Panc1 (cell line): ENCODE data around the gene PALM2AKAP2. TPM values are rescaled to one million over a fixed set of nuclear protein-coding genes. Genes with fewer than 3 reads are reported as not detected.

Experiments
- ATAC-seq: fragments of 200-7000 bp; cut with Tn5 transposase; 2 replicates; pipeline ENCODE4 v1.9.1; 2020; ENCODE audit warnings: mild to moderate bottlenecking, moderate library complexity
- BruUV-seq: library from RNA; stranded (reverse); fragments of 400-500 nt; replicated peaks from 2 replicates; lab custom pipeline; 2021; lab: Mats Ljungman, UMichigan
- CTCF ChIA-PET: fragments of 300-600 bp; sonication (Branson Sonifier 250); formaldehyde crosslinking; loops from one replicate; lab custom pipeline; 2022; ENCODE audit warnings: antibody characterized with exemption; lab: Charles Lee
- POLR2A ChIA-PET: fragments of 300-600 bp; sonication (Branson Sonifier 250); formaldehyde crosslinking; loops from one replicate; lab custom pipeline; 2022; ENCODE audit warnings: antibody characterized with exemption; lab: Charles Lee
- DNase-seq: peaks from one replicate; pipeline ENCODE4 v3.0.0-alpha.2; 2010; ENCODE audit warnings: low read depth, low spot score
- H3K27ac ChIP-seq: 2 replicates; pipeline ENCODE4 v1.5.1; 2011; ENCODE audit warnings: mild to moderate bottlenecking, low read length, inconsistent platforms
- H3K27me3 ChIP-seq: fragments of 200-500 bp; sonication (Bioruptor generic); 2 replicates; pipeline ENCODE4 v1.6.0; 2014; ENCODE audit warnings: low read length, inconsistent platforms; ENCODE audit not compliant: control insufficient read depth, insufficient read depth
- H3K36me3 ChIP-seq: fragments of 200-500 bp; sonication (Bioruptor generic); 2 replicates; pipeline ENCODE4 v1.5.1; 2014; ENCODE audit warnings: inconsistent platforms, mild to moderate bottlenecking, low read length, moderate library complexity; ENCODE audit not compliant: control insufficient read depth, insufficient read depth
- H3K4me1 ChIP-seq: 2 replicates; pipeline ENCODE4 v1.5.1; 2011; ENCODE audit warnings: inconsistent platforms, mild to moderate bottlenecking, low read length, moderate library complexity; ENCODE audit not compliant: control insufficient read depth, insufficient read depth
- H3K4me3 ChIP-seq, 2 experiments: 2 replicates each; pipeline ENCODE4 v1.5.1; 2011 to 2012; ENCODE audit warnings: low read depth in 2 of 2, low read length in 2 of 2, mild to moderate bottlenecking in 2 of 2, inconsistent platforms in 1 of 2, moderate library complexity in 1 of 2
- H3K9me3 ChIP-seq: fragments of 200-500 bp; sonication (Bioruptor generic); 2 replicates; pipeline ENCODE4 v1.5.1; 2014; ENCODE audit warnings: low read depth, mild to moderate bottlenecking, inconsistent platforms, low read length, moderate library complexity; ENCODE audit not compliant: control insufficient read depth, insufficient read depth
- POLR2AphosphoS5 ChIP-seq: IDR thresholded peaks from 2 replicates; pipeline ENCODE4 v1.6.1; 2012; ENCODE audit warnings: mild to moderate bottlenecking, low read depth, low read length, moderate library complexity
- SIN3A ChIP-seq: IDR thresholded peaks from 2 replicates; pipeline ENCODE4 v1.6.1; 2012; ENCODE audit warnings: low read depth, mild to moderate bottlenecking, low read length, moderate library complexity, borderline replicate concordance; ENCODE audit not compliant: insufficient read depth
- TCF7L2 ChIP-seq: IDR thresholded peaks from 2 replicates; pipeline ENCODE4 v1.6.1; 2011; ENCODE audit warnings: mild to moderate bottlenecking, low read depth, low read length, inconsistent platforms
- in situ Hi-C: cut with HindIII; loops from 2 replicates; pipeline ENCODE4 v1.10.0; 2016; ENCODE audit warnings: low sequenced_read_pairs, low pct_unique_long_range_greater_than_20kb
- intact Hi-C: fragments of 100-400 bp; cut with micrococcal nuclease; formaldehyde crosslinking; loops from one replicate; pipeline ENCODE4 v1.10.0; 2022; ENCODE audit not compliant: unreplicated experiment
- total RNA-seq: library from RNA; stranded (reverse); gene quantifications from one replicate; pipeline ENCODE4 v1.2.1, GENCODE V29; 2021; ENCODE audit not compliant: unreplicated experiment
- TF ChIP-seq, protein P1 (sequence below): fragments of 450-650 bp; IDR thresholded peaks from 2 replicates; pipeline ENCODE4 v1.5.1; 2017; ENCODE audit warnings: mild to moderate bottlenecking
- TF ChIP-seq, protein P2 (sequence below), 2 experiments: IDR thresholded peaks; 2 replicates each; pipeline ENCODE4 v1.6.1; 2011 to 2012; ENCODE audit warnings: low read depth in 2 of 2, control low read depth in 1 of 2, low read length in 1 of 2, mild to moderate bottlenecking in 1 of 2, moderate library complexity in 1 of 2; ENCODE audit not compliant: insufficient read depth in 1 of 2

PALM2AKAP2 gene
- total RNA-seq, 1 experiment from 2014 or later: 0.44 TPM

DNA sequence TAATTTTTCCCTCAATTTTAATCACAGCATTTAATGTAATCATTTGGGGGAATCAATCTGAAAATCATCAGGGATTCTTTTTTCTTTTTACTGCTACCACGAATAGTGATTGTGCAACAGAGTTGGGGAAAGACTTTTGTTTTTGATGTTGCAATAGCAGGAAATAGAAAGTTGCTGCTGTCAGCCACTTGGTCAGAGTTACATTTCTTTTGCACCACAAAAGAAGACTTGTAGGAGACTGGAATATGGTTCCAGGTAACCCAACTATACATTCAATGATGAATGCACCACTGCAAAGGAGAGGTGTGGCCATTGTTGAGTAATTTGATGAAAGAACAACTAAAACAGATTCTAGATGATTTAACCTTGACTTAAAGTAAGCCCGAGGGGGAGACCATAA, 46.3 kb upstream of the PALM2AKAP2 start:
- no peaks in the 10 kb centered on the region for H3K9me3 ChIP-seq
- no peak overlapping the region for H3K27ac ChIP-seq
- no peak for ATAC-seq
- H3K36me3 ChIP-seq: no peaks in the 10 kb centered on the region
- in situ Hi-C loops: no loop called here
- ChIA-PET CTCF (no interaction called here), POLR2A (no interaction called here)
- H3K27me3 ChIP-seq: no peaks in the 10 kb centered on the region
- no peak for DNase-seq
- no peak for TF ChIP-seq TCF7L2
- intact Hi-C loops: no loop called here
- no TSS peak for BruUV-seq
- no peaks in the 10 kb centered on the region for H3K4me1 ChIP-seq
- H3K4me3 ChIP-seq: no peak overlapping the region

GRCh38 chr9:109734814-109735213, 45.2 kb upstream of the PALM2AKAP2 start:
- Histone ChIP-seq H3K4me1 (no peaks in the 10 kb centered on the region), H3K9me3 (no peaks in the 10 kb centered on the region), H3K4me3 (no peak overlapping the region), H3K36me3 (no peaks in the 10 kb centered on the region), H3K27me3 (no peaks in the 10 kb centered on the region), H3K27ac (no peak overlapping the region)
- in situ Hi-C loops: no loop called here
- intact Hi-C loops: no loop called here
- DNase-seq (no peak), ATAC-seq (no peak)
- POLR2A ChIA-PET: no interaction called here
- CTCF ChIA-PET: no interaction called here
- BruUV-seq: no TSS peak
- TF ChIP-seq TCF7L2 (no peak), POLR2AphosphoS5 (no peak), SIN3A (no peak)
- TF ChIP-seq, protein P1, sequence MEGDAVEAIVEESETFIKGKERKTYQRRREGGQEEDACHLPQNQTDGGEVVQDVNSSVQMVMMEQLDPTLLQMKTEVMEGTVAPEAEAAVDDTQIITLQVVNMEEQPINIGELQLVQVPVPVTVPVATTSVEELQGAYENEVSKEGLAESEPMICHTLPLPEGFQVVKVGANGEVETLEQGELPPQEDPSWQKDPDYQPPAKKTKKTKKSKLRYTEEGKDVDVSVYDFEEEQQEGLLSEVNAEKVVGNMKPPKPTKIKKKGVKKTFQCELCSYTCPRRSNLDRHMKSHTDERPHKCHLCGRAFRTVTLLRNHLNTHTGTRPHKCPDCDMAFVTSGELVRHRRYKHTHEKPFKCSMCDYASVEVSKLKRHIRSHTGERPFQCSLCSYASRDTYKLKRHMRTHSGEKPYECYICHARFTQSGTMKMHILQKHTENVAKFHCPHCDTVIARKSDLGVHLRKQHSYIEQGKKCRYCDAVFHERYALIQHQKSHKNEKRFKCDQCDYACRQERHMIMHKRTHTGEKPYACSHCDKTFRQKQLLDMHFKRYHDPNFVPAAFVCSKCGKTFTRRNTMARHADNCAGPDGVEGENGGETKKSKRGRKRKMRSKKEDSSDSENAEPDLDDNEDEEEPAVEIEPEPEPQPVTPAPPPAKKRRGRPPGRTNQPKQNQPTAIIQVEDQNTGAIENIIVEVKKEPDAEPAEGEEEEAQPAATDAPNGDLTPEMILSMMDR: no peak
- TF ChIP-seq, protein P2, sequence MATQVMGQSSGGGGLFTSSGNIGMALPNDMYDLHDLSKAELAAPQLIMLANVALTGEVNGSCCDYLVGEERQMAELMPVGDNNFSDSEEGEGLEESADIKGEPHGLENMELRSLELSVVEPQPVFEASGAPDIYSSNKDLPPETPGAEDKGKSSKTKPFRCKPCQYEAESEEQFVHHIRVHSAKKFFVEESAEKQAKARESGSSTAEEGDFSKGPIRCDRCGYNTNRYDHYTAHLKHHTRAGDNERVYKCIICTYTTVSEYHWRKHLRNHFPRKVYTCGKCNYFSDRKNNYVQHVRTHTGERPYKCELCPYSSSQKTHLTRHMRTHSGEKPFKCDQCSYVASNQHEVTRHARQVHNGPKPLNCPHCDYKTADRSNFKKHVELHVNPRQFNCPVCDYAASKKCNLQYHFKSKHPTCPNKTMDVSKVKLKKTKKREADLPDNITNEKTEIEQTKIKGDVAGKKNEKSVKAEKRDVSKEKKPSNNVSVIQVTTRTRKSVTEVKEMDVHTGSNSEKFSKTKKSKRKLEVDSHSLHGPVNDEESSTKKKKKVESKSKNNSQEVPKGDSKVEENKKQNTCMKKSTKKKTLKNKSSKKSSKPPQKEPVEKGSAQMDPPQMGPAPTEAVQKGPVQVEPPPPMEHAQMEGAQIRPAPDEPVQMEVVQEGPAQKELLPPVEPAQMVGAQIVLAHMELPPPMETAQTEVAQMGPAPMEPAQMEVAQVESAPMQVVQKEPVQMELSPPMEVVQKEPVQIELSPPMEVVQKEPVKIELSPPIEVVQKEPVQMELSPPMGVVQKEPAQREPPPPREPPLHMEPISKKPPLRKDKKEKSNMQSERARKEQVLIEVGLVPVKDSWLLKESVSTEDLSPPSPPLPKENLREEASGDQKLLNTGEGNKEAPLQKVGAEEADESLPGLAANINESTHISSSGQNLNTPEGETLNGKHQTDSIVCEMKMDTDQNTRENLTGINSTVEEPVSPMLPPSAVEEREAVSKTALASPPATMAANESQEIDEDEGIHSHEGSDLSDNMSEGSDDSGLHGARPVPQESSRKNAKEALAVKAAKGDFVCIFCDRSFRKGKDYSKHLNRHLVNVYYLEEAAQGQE (IDR thresholded peaks at IDR 0.05; ENCODE audit: insufficient read depth in 1 of 2, low read depth in 2 of 2, low read length in 1 of 2): no peak

DNA sequence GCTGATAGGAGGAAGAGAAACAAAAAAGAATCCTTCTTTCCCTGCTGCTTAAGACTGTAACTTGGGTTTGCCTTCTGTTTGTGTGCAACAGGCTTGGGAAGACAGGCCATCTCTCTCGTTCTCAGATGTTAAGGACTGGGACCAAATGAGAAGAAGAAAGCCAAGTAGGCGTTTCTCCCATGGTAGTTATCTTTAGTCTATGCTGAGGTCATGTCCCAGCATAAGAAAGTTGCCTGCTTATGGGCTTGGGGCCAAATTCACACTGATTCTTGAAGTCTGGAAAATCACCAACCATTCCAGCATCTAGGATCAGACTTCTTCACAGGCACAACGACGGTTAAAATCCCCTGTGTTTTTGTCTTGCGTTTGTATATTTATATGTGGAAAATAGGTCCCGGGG, 44.2 kb upstream of the PALM2AKAP2 start:
- Histone ChIP-seq H3K4me3 (no peak overlapping the region), H3K27me3 (no peaks in the 10 kb centered on the region), H3K4me1 (no peaks in the 10 kb centered on the region), H3K9me3 (no peaks in the 10 kb centered on the region), H3K36me3 (no peaks in the 10 kb centered on the region), H3K27ac (no peak overlapping the region)
- DNase-seq: no peak
- no TSS peak for BruUV-seq
- ChIA-PET POLR2A (no interaction called here), CTCF (no interaction called here)
- intact Hi-C loops (no loop called here), in situ Hi-C loops (no loop called here)
- TF ChIP-seq, protein P2 (IDR thresholded peaks at IDR 0.05; ENCODE audit: insufficient read depth in 1 of 2, low read depth in 2 of 2, low read length in 1 of 2): no peak
- no peak for TF ChIP-seq SIN3A
- TF ChIP-seq TCF7L2: no peak
- TF ChIP-seq, protein P1: no peak
- no peak for TF ChIP-seq POLR2AphosphoS5
- ATAC-seq: no peak
